A549 (cell line): Measurements from ENCODE around the gene C19orf25.
"Not testable (repeated sequence)": the region's sequence is repeated elsewhere in the genome, so short reads cannot be mapped to it uniquely, and the experiment has no call there.

Source experiments
- BHLHE40 ChIP-seq: IDR thresholded peaks from 2 replicates; pipeline ENCODE4 v1.6.1; 2012; ENCODE audit warnings: low read depth, low read length, inconsistent platforms
- CHD4 ChIP-seq: fragments of 200-600 bp; sonication (generic); IDR thresholded peaks from 2 replicates; pipeline ENCODE4 v1.6.1; 2016; ENCODE audit warnings: antibody characterized with exemption, mild to moderate bottlenecking, borderline replicate concordance
- CTCF ChIP-seq: fragments of >200 bp; sonication (Bioruptor Twin); formaldehyde crosslinking; IDR thresholded peaks from 3 replicates; pipeline ENCODE4 v1.5.1; 2016
- ELK1 ChIP-seq: fragments of 150-350 bp; IDR thresholded peaks from 2 replicates; pipeline ENCODE4 v1.6.1; 2014; ENCODE audit warnings: low read depth, mild to moderate bottlenecking, low read length
- HMGXB4 ChIP-seq: fragments of 250-450 bp; sonication (Bioruptor Pico); IDR thresholded peaks from 2 replicates; pipeline ENCODE4 v1.5.0; 2021; ENCODE audit warnings: mild to moderate bottlenecking, moderate library complexity, borderline replicate concordance
- HOXB13 ChIP-seq: fragments of 250-450 bp; sonication (Bioruptor Pico); IDR thresholded peaks from 2 replicates; pipeline ENCODE4 v1.5.0; 2020; ENCODE audit warnings: low read depth, mild to moderate bottlenecking, moderate library complexity
- JUN ChIP-seq, 2 experiments: fragments of >200 bp; sonication (Bioruptor Twin); formaldehyde crosslinking; IDR thresholded peaks; 2 replicates in 1 of 2; 3 replicates in 1 of 2; pipeline ENCODE4 v1.6.1; 2016 to 2017
- JUNB ChIP-seq: fragments of >200 bp; sonication (Bioruptor Twin); formaldehyde crosslinking; IDR thresholded peaks from 2 replicates; pipeline ENCODE4 v1.6.1; 2016
- MYC ChIP-seq: IDR thresholded peaks from 2 replicates; pipeline ENCODE4 v1.6.1; 2012; ENCODE audit warnings: mild to moderate bottlenecking, inconsistent platforms, low read length, improper control_type of control experiment, borderline replicate concordance
- RARB ChIP-seq: fragments of 250-450 bp; sonication (Bioruptor Pico); IDR thresholded peaks from 2 replicates; pipeline ENCODE4 v1.8.0; 2021; ENCODE audit warnings: mild to moderate bottlenecking, moderate library complexity
- RFX5 ChIP-seq: fragments of 450-650 bp; IDR thresholded peaks from 2 replicates; pipeline ENCODE4 v1.7.1; 2014; ENCODE audit warnings: antibody characterized with exemption, mild to moderate bottlenecking, moderate library complexity
- TP53 ChIP-seq: fragments of 250-450 bp; sonication (Bioruptor Pico); IDR thresholded peaks from 2 replicates; pipeline ENCODE4 v1.5.0; 2021; ENCODE audit warnings: mild to moderate bottlenecking, moderate library complexity
- USF2 ChIP-seq: fragments of 450-650 bp; IDR thresholded peaks from 2 replicates; pipeline ENCODE4 v1.6.1; 2014; ENCODE audit warnings: antibody characterized with exemption

- not testable (repeated sequence) for TF ChIP-seq RFX5; CTCF; HOXB13 (CRISPR knock-in tag); USF2; RARB (CRISPR knock-in tag); CHD4; MYC; ELK1; JUNB; TP53; HMGXB4 (CRISPR knock-in tag); JUN (IDR thresholded peaks at IDR 0.05); BHLHE40
Observed at GRCh38 chr19:1499231-1499630, 20.2 kb upstream of the C19orf25 start.
